Fibroblast of the aortic adventitia (primary cell): ENCODE measurements around the gene FRMD3. TPM values are rescaled to one million over a fixed set of nuclear protein-coding genes. Genes with fewer than 3 reads are reported as not detected.

Experiments used
- DNase-seq: peaks from one replicate; pipeline ENCODE4 v3.0.0-alpha.2; 2010; ENCODE audit warnings: low read depth
- H3K4me3 ChIP-seq: 2 replicates; pipeline ENCODE4 v1.5.1; 2011; ENCODE audit warnings: low read depth, mild to moderate bottlenecking, control low read depth, low read length, moderate library complexity
- CTCF ChIP-seq: IDR thresholded peaks from 2 replicates; pipeline ENCODE4 v1.5.1; 2011; ENCODE audit warnings: mild to moderate bottlenecking, low read length, control low read depth, inconsistent platforms; ENCODE audit not compliant: insufficient read depth
- total RNA-seq: library from RNA; depleted of rRNA; stranded (reverse); fragments of >200 nt; gene quantifications from 2 replicates; pipeline ENCODE4 v1.2.3, GENCODE V29; 2012; ENCODE audit warnings: low replicate concordance

Gene FRMD3
- total RNA-seq, 1 donor: 4.8 TPM

DNA sequence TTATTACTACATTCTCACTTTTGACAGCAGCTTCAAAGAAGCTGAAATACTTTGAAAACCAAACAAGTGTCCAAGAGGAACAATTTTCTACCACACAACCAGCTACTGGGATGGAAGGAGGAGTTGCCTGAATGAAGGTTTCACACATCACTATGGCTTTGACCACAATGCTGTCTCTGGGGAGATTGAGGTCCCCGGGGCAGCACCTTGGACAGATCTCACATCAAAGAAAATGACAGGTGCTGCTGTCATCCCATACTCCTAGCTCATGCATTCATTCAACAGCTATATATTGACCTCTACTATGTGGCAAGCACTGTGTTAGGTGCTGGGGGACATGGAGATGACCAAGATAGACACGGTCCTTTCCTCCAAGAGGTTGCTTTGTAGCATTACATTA lies 242.1 kb downstream of the FRMD3 start:
- DNase-seq: no peak
- no peak for TF ChIP-seq CTCF
- H3K4me3 ChIP-seq: no peak overlapping the region

DNA sequence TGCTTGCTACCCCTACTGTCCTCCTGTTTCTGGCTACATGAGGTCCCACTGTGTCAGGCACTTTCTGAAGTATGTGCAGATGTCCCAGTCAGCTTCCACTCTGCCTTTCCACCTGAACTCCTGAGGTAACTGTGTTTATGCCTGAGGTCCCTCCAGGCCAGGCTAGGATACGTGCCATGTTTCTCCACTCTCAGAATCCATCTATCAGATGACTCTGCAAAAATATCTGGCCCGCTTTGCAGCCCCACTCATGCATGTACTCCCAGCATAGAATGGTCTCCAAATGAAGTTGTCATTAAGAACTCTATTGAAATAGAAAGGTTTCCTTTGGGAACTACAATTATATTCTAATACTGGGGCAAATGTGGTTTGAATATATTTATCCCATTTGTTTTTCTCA lies 243.4 kb downstream of the FRMD3 start:
- no peak for DNase-seq
- TF ChIP-seq CTCF: no peak
- H3K4me3 ChIP-seq: no peak overlapping the region

DNA sequence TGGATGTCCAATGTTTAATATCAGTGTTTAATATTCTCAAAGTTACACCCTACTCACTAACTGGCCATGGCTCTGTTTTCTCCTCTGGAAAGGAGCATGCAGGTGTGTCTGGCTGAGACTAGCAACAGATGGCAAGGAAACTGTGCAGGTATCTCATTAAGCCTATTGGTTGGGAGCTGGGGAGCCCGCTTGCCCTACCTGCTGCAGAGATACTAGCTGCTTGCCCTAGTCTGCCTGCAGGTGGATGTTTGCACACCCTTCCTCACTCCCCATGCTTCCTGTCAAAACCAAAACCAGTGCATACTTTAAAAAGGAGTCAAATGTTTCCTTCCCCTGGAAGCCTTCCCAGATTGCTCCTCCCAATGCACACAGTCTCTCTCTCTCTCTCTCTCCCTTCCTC lies 247.0 kb downstream of the FRMD3 start:
- no peak for DNase-seq
- TF ChIP-seq CTCF: no peak
- H3K4me3 ChIP-seq: no peak overlapping the region

DNA sequence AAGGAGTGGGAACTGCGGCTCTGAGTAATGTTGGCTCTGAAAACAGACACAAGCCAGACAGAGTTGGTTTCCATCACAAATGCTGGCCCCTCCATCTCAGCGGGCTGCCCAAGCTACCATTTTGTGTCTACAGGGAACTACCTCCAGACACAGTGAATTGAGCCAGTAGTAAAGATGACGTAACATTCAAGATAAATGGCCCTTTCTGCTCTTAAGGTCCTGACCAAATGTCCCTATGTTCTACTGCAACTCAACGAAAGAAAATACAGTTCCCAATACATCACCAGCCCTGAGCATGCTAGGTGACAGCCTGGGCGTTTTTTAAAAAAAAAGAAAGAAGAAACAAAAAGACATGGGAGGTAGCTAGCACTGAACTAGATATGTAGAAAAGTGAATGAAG lies 247.5 kb downstream of the FRMD3 start:
- no peak for DNase-seq
- no peak for TF ChIP-seq CTCF
- no peak overlapping the region for H3K4me3 ChIP-seq

- TF ChIP-seq CTCF: no peak
- H3K4me3 ChIP-seq: no peak overlapping the region
- DNase-seq: no peak
Measured at GRCh38 chr9:83287021-83287420, 251.2 kb downstream of the FRMD3 start.

GRCh38 chr9:83285445-83286225 lies 252.6 kb downstream of the FRMD3 start:
- no peak for TF ChIP-seq CTCF
- no peak overlapping the region for H3K4me3 ChIP-seq
- no peak for DNase-seq

DNA sequence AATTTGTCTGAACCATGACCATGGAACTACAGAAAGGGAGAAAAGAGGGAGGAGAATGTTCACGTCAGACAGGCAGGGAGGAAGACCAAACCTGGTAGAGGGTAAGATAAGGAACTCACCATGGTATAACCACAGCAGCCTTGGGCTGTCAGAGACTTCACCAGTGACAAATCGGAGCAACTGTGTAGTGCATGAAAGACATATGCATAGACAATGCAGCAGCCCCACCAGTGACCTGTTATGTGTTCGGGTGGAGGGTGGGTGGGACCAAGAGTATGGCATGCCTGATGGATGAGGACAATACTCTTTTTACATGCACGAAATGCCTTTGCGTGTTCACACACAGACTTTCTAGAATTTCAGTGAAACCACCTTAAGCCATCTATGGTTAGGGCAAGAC lies 253.5 kb downstream of the FRMD3 start:
- TF ChIP-seq CTCF: no peak
- DNase-seq: no peak
- no peak overlapping the region for H3K4me3 ChIP-seq
